PC-3 (cell line): ENCODE data around the gene TSSK2. TPM values are rescaled to one million over a fixed set of nuclear protein-coding genes. Genes with fewer than 3 reads are reported as not detected.

Experiments
- ATAC-seq: fragments of 200-7000 bp; cut with Tn5 transposase; 2 replicates; pipeline ENCODE4 v1.9.1; 2020; ENCODE audit warnings: mild to moderate bottlenecking, moderate library complexity
- BruUV-seq: library from RNA; stranded (reverse); fragments of 400-500 nt; replicated peaks from 2 replicates; lab custom pipeline; 2021; lab: Mats Ljungman, UMichigan
- CTCF ChIA-PET: fragments of 300-600 bp; sonication (Branson Sonifier 250); formaldehyde crosslinking; loops from one replicate; lab custom pipeline; 2022; ENCODE audit warnings: antibody characterized with exemption; lab: Charles Lee
- POLR2A ChIA-PET: fragments of 300-600 bp; sonication (Branson Sonifier 250); formaldehyde crosslinking; loops from one replicate; lab custom pipeline; 2022; ENCODE audit warnings: antibody characterized with exemption; ENCODE audit not compliant: unreplicated experiment; lab: Charles Lee
- DNase-seq: peaks from one replicate; pipeline ENCODE4 v3.0.0-alpha.2; 2015
- H2AFZ ChIP-seq: fragments of 300-600 bp; sonication (generic); 2 replicates; pipeline ENCODE4 v1.6.0; 2016; ENCODE audit warnings: antibody characterized with exemption, low read length
- H3F3A ChIP-seq: fragments of 300-600 bp; sonication (generic); one replicate; pipeline ENCODE4 v1.6.0; 2017; ENCODE audit warnings: antibody characterized with exemption, low read length, control low read depth, mild to moderate bottlenecking; ENCODE audit not compliant: unreplicated experiment
- H3K27ac ChIP-seq: fragments of 300-600 bp; sonication (generic); 2 replicates; pipeline ENCODE4 v1.5.1; 2016; ENCODE audit warnings: mild to moderate bottlenecking, low read length
- H3K27me3 ChIP-seq: fragments of 300-600 bp; sonication (generic); 2 replicates; pipeline ENCODE4 v1.6.1; 2016; ENCODE audit warnings: low read length, mixed read lengths
- H3K36me3 ChIP-seq: fragments of 300-600 bp; sonication (generic); 2 replicates; pipeline ENCODE4 v1.6.1; 2016; ENCODE audit warnings: low read depth, mixed run types, low read length, mixed read lengths
- H3K4me1 ChIP-seq: fragments of 300-600 bp; sonication (generic); 2 replicates; pipeline ENCODE4 v1.5.1; 2016; ENCODE audit warnings: low read length; ENCODE audit not compliant: insufficient read depth
- H3K4me2 ChIP-seq: fragments of 300-600 bp; sonication (generic); 2 replicates; pipeline ENCODE4 v1.6.0; 2016; ENCODE audit warnings: low read length
- H3K4me3 ChIP-seq: fragments of 300-600 bp; sonication (generic); 2 replicates; pipeline ENCODE4 v1.5.1; 2016; ENCODE audit warnings: mild to moderate bottlenecking, low read length, mixed read lengths
- H3K79me2 ChIP-seq: fragments of 300-600 bp; sonication (generic); 2 replicates; pipeline ENCODE4 v1.6.1; 2017; ENCODE audit warnings: low read length, mixed read lengths
- H3K9ac ChIP-seq: fragments of 300-600 bp; sonication (generic); 2 replicates; pipeline ENCODE4 v1.6.0; 2016; ENCODE audit warnings: mild to moderate bottlenecking, low read length
- H3K9me2 ChIP-seq: fragments of 300-600 bp; sonication (generic); replicated peaks from 2 replicates; pipeline ENCODE4 v1.6.1; 2016; ENCODE audit warnings: mixed run types, low read length, mixed read lengths
- H3K9me3 ChIP-seq: fragments of 300-600 bp; sonication (generic); 2 replicates; pipeline ENCODE4 v1.6.1; 2016; ENCODE audit warnings: low read length, mixed read lengths
- H4K20me1 ChIP-seq: fragments of 300-600 bp; sonication (generic); 2 replicates; pipeline ENCODE4 v1.6.1; 2016; ENCODE audit warnings: low read length, mixed read lengths
- EZH2 ChIP-seq: fragments of 300-600 bp; sonication (generic); IDR thresholded peaks from one replicate; pipeline ENCODE4 v1.6.1; 2017; ENCODE audit warnings: antibody characterized with exemption, mild to moderate bottlenecking, low read length; ENCODE audit not compliant: unreplicated experiment
- EZH2phosphoT487 ChIP-seq: fragments of 300-600 bp; sonication (generic); IDR thresholded peaks from 2 replicates; pipeline ENCODE4 v1.6.1; 2018; ENCODE audit warnings: mild to moderate bottlenecking, antibody characterized with exemption, low read length, borderline replicate concordance
- intact Hi-C: fragments of 100-400 bp; cut with micrococcal nuclease; formaldehyde crosslinking; loops from 2 replicates; pipeline ENCODE4 v1.9.0; 2023
- total RNA-seq: library from RNA; depleted of rRNA; stranded (reverse); fragments of >200 nt; gene quantifications from 2 replicates; pipeline ENCODE4 v1.2.3, GENCODE V29; 2014
- TF ChIP-seq, protein P1 (sequence below): fragments of 300-600 bp; sonication (generic); conservative IDR thresholded peaks from 2 replicates; pipeline ENCODE4 v1.5.1; 2017; ENCODE audit warnings: antibody characterized with exemption, low read depth, mild to moderate bottlenecking, low read length

TSSK2 gene
- total RNA-seq, 1 experiment from 2014 or later: not detected

- peak overlapping the region; percentile 100 for H3K9ac ChIP-seq
- BruUV-seq: no TSS peak
- TF ChIP-seq EZH2phosphoT487 (no peak), EZH2 (no peak)
- TF ChIP-seq, protein P1, sequence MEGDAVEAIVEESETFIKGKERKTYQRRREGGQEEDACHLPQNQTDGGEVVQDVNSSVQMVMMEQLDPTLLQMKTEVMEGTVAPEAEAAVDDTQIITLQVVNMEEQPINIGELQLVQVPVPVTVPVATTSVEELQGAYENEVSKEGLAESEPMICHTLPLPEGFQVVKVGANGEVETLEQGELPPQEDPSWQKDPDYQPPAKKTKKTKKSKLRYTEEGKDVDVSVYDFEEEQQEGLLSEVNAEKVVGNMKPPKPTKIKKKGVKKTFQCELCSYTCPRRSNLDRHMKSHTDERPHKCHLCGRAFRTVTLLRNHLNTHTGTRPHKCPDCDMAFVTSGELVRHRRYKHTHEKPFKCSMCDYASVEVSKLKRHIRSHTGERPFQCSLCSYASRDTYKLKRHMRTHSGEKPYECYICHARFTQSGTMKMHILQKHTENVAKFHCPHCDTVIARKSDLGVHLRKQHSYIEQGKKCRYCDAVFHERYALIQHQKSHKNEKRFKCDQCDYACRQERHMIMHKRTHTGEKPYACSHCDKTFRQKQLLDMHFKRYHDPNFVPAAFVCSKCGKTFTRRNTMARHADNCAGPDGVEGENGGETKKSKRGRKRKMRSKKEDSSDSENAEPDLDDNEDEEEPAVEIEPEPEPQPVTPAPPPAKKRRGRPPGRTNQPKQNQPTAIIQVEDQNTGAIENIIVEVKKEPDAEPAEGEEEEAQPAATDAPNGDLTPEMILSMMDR: no peak
- H2AFZ ChIP-seq: no peak overlapping the region
- no peaks in the 10 kb centered on the region for H3F3A ChIP-seq
- no peaks in the 10 kb centered on the region for H3K9me3 ChIP-seq
- H3K4me3 ChIP-seq: peak overlapping the region; percentile 96
- H3K27ac ChIP-seq: no peak overlapping the region
- no peaks in the 10 kb centered on the region for H3K9me2 ChIP-seq
- H3K79me2 ChIP-seq: peaks cover 69% of the 10 kb centered on the region
- CTCF ChIA-PET: no interaction called here
- H3K4me1 ChIP-seq: peaks cover 22% of the 10 kb centered on the region
- POLR2A ChIA-PET: interaction anchor here (1.0 kb wide), 1 partner anchor 29 kb away, joined by 3 read pairs; the partner anchor contains the start of gene ESS2
- DNase-seq: no peak
- no peaks in the 10 kb centered on the region for H3K36me3 ChIP-seq
- peak overlapping the region; percentile 95 for H3K4me2 ChIP-seq
- no peaks in the 10 kb centered on the region for H4K20me1 ChIP-seq
- no peak for ATAC-seq
- H3K27me3 ChIP-seq: peaks cover 18% of the 10 kb centered on the region
- intact Hi-C loops: no loop called here
Observed at GRCh38 chr22:19173047-19174035, 42.2 kb downstream of the TSSK2 start.

GRCh38 chr22:19174106-19175025, 43.3 kb downstream of the TSSK2 start:
- Histone ChIP-seq H3K9me2 (no peaks in the 10 kb centered on the region), H4K20me1 (no peaks in the 10 kb centered on the region), H3K4me3 (no peak overlapping the region), H3K79me2 (peaks cover 69% of the 10 kb centered on the region), H3K9me3 (no peaks in the 10 kb centered on the region), H3K4me2 (peak overlapping the region; percentile 95), H3K36me3 (no peaks in the 10 kb centered on the region), H3K27ac (no peak overlapping the region), H3K4me1 (peaks cover 22% of the 10 kb centered on the region), H3F3A (no peaks in the 10 kb centered on the region), H2AFZ (no peak overlapping the region), H3K27me3 (peaks cover 7% of the 10 kb centered on the region), H3K9ac (no peak overlapping the region)
- TF ChIP-seq, protein P1: no peak
- TF ChIP-seq EZH2phosphoT487 (no peak), EZH2 (no peak)
- POLR2A ChIA-PET: no interaction called here
- peak; percentile 21 for DNase-seq
- intact Hi-C loops: no loop called here
- ATAC-seq: no peak
- BruUV-seq: no TSS peak
- CTCF ChIA-PET: no interaction called here
